CD4-positive, alpha-beta T cell treated with Interleukin-2 at 100 ng/mL for 4 hours (primary cell): ENCODE data around the gene ECE1.

Experiments used
- DNase-seq: peaks from one replicate; pipeline ENCODE4 v3.0.0-alpha.2; 2020; ENCODE audit warnings: low spot score

ECE1 gene

DNA sequence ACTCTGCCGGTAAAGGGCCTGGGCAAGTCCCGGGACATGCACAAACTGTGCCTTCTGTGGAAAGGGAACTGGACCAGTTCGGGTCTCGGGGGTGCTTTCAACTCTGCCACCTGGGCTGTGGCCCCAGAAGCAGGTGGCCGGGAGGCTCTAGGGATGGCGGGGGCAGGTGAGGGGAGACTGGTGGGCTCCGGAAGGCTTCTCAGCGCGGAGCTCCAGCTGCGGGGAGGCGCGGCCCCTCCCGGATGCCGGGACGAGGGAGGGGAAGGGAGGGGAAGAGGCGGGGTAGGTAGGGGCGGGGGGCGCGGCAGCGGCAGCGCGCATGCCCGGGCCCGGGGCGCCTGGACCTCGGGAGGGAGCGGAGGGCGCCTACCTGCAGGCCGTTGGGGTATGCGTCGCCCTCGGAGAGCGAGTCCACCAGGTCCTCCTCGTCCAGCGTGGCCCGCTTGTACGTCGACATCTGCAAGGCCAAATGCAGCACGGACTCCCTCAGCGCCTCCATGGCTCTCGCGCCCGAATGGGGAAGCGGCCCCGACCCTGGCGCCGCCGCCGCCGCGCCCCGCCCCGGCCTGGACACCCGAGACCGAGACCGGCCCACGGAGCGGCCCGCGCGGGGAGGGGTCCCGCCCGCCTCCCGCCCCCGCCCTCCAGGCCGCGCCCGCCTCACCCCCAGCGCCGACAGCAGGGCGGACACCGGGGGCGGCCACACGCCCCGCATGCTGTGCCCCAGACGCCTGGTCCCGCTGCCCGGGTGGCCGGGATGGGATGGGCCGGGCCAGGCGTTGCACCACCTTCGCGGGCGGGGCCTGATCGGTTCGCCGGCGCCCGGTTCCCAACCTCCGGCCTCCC lies at the start of gene ECE1:
ECE1 (minus strand) TSS at position 764 of the 846 bp plus-strand sequence; CDS start at position 715, 49 bp downstream.
- DNase-seq: peak; percentile 49

DNA sequence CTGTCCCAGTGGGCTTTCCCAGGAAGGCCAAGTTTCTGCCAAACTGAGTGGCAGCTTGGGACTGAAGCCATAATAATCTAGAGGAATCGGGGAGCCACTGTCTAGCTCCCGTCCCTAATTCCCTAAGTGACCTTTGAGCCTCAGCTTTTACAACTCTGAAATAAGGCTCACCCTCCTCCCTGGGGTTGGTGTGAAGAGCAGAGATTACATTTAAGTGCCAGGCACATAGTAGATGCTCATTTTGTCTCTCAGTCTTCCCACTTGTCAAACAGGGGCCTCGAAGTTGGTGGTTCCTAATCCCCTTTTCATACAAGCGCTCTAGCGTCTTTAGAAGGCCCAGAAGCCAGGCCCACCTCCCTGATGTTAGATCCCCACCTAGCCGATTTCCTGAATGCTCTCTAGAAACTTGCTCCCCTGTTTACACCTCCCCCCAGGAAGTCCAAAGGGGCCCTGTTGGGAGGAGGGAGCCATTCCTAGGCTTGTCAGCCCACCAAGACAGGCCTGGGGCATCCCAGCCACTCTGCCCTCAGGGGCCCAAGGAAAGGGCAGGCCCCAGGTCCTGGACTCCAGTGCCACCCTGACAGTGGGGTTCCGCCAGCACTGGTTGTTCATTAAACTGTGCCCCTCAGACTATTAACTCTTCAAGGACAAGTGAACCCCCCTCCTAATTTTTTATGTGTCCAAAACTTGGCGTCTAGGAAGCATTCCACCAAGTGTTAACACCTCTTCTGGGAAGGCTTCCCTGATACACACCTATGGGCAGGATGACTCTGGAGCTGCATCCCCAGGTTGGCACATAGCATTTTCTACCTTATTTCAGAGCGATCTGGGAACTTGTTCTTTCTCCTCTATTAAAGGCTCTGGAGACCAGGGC lies 49.3 kb upstream of the ECE1 start:
- no peak for DNase-seq

DNA sequence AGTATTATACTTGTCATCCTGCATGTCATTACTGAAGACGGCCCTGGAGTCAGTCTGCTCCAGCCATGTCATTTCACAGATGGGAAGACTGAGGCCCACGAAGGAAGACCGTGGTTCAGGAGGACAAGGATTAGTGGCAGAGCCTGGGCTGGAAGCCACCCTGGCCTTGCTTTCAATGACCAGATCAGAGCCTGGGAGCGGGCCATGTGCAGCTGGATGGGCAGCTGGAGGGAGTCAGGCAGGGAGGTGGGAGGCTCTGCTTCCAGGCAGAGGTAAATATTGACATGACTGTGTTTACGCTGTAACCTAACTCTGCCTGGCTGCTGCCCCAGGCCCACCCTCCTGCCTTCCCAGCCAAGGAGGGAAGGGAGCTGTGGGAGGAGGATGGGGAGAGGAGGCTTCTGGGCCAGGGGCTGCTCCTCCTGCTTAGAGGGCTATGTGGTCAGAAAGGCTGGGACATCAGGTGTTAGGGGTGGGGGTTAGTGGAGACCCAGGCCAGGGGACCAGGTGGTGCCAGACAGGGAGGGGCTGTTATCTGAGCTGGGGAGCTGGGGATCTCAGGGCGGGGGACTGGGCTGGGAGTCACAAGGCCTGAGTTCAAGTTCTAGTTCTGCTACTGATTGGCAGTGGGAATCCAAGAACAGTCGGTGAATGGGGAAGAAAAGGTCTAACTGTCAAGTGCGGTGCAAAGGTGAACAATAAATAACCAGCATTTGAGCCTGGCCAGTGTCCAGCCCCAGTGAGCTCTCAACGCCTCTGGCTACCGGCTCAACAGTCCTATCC lies 48.5 kb upstream of the ECE1 start:
- DNase-seq: no peak

DNA sequence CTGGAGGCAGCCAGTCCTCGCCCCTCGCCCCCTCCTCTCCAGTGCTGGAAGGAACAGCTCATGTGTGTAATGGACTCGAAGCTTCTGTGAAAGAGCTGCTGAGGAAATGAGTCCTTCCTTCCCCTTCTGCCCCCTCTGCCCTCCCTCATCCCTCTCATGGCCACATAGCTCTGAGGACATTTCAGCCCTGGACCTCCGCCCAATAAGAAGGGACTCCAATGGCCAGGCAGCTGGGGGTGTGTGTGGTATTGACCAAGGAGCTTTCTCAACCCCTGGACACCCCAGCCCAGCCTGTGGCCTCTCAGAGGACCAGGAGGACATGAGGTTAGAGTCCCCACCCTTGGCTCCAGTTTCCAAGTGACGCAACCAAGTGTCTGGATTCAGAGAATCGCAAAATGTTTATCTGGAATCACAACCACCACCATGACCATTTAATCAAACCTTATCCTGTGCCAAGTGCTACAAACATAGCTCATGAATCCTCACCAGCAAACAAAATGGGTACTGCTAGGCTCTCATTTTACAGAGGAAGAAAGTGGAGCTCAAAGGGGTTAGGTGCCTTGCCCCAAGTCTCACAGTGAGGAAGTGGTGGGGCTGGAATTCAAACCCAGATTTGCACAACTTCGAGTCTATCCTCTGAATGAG lies 47.8 kb upstream of the ECE1 start:
- DNase-seq: no peak

DNA sequence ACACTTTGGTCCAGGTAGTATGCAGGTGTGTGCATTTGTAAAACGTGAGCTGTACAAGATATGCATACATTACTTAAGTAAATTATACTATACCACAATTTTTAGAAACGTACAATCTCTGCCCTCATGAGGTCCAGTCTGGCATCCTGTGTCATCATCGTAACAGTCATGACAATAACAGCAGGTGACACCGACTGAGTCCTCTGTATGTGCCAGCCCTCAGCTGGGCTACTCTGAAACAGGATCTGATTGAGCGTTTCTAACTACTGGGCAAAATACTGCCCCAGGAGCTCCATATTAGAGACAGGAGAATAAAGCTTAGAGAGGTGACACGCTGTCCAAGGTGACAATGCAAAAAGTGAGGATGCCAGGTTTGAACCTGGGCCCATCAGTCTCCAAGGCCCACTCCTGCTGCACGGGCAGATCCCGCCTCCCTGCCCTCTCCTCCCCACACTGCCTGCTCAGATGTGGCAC lies 47.2 kb upstream of the ECE1 start:
- no peak for DNase-seq

DNA sequence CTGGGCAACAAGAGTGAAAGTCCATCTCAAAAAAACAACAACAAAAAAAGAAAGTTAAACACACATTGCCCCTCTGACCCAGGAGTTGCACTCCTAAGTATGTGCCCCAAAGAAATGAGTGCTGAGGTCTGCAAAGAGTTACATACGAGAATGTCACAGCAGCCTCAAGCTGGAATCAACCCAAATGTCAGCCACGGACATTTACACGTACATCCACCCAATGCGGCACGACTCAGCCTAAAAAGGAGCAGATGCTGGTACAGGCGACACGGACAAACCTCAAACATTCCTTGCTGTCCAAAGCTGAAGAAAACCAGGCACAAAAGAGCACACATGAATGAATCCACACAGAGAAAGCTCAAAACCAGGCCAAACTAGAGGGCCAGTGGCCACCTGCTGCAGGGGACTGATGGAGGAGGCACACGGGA lies 46.8 kb upstream of the ECE1 start:
- no peak for DNase-seq

DNA sequence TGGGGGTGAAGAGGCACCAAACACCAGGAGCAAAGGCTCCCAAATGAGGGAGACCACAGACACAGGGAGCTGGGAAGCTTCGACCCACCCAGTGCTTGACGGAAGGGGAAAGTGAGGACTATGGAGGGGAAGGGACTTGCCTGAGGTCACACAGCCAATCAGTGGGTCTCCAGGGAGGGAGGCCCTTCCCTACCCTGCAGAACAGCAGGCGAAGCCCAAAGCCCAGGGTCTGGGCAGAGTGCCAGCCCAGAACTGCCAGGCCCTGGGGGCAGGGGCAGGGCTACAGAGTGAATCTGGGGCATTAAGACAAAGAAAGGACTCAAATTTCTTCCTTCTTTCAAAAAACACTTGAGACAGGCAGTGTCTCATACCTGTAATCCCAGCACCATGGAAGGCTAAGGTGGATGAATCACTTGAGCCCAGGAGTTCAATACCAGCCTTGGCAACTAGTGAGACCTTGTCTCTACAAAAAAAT lies 45.5 kb upstream of the ECE1 start:
- no peak for DNase-seq

DNA sequence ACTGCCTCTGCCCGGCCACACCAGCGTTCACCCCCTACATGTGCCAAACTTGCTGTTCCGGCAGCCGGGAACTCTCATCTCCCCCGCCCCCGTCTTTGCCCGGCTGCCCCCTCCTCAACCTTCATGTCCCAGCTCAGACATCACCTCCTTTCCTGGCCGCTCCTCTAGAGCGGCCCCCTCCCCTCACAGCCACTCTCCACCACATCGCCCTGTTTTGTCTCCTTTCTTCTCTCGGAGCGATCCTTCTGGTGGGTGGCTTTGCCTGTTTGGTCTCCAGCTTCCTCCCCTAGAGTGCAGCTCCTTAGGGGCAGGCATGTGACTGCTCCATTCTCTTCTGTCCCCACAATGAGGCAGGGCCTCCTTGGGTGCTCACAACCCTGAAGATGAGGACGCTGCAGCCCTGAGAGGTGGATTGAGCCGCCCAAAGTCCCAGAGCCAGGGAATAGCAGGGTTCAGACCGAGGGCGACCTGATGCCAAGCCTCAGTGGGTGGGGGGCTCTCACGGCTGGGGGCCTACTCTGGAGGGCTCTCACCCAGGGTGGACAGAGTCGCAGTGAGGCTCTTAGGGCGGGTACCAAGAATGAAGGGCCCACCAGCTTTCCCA lies 44.9 kb upstream of the ECE1 start:
- no peak for DNase-seq

DNA sequence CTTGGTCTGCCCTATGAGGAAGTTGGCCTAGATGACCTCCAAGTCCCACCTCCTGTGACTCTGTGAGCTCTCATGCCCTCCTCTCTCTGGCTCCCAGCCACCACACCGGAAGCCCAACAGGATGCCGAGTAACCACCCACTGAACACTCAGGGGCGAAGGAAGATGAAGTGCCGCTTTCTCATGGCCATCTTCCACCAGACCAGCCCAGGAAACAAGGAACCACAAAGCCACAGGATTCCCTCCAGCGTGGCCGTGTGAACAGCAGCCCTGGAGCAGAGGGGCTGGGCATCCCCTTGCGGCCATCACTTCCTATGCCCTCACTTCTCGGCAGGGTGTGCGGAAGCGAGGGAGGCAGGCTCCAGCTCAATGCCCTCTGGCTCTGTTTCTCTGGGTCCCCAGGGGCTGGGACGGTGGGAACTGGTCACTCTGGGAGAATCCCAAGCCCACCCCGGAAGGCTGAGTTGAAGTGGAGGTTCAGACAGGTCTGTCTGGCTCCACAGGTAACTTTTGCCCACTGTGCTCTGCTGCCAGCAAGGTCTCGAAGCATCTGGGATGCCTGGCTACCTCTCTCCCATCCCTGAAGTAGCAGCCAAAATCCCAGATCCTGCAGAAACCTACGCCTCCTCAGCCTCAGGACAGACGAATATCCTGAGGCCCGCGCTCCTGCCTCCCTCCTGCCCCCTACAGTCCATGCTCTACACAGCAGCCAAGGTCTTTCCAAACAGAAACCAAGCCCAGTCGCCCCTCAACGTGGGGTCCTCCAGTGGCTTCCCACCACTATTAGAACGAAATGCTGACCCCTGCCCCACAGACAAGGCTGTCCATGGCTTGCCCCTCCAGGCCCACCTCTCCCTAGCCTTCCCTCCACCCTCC lies 44.2 kb upstream of the ECE1 start:
- peak; percentile 78 for DNase-seq

DNA sequence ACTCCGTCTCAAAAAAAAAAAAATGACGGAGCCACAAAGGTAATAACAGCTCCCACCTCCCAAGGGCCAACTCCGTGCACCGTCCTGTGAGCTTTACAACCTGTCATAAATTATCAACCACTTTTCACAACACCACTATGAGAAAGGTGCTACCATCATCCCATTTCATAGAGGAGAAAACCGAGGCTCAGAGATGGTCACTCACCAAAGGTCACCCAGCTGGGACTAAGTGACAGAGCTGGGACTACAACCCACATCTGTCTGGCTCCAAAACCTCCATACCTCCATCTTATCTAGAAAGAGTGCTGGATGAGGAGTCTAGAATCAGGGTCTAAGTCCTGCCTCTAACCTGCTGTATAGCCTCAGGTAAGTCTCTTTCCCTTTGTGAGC lies 43.6 kb upstream of the ECE1 start:
- DNase-seq: no peak

DNA sequence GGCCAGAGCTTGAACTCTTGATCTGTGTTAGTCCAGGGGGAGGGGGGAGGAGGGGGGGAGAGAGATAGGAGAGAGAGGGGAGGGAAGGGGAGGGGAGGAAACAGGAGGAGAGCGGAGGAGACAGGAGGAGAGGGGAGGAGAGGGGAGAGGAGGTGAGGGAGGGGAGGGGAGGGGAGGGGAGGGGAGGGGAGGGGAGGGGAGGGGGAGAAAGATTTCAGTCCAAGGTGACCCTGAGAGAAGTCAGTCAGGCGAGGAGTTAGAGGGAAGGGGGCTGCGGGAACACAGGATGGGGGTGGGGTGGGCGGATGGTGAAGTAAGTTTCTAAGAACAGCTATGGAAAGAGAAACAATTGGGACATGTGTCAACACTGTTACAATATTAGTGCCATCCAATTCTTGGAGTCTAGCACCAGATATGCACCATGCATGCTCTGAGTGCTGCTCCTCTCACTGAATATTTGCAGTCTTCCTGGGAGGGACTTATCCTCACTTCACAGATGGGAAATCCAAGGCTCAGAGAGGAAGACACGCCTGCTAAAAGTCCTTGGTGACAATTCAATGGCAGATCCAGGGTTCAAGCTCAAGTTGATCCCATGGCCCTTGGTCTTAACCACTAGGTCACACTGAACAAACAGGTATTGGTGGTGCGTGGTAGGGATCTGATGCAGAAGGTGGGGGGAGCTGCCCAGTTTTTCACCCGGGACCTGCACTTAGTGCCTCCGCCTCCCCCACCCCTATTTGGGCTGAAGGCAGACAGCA lies 42.5 kb upstream of the ECE1 start:
- no peak for DNase-seq

DNA sequence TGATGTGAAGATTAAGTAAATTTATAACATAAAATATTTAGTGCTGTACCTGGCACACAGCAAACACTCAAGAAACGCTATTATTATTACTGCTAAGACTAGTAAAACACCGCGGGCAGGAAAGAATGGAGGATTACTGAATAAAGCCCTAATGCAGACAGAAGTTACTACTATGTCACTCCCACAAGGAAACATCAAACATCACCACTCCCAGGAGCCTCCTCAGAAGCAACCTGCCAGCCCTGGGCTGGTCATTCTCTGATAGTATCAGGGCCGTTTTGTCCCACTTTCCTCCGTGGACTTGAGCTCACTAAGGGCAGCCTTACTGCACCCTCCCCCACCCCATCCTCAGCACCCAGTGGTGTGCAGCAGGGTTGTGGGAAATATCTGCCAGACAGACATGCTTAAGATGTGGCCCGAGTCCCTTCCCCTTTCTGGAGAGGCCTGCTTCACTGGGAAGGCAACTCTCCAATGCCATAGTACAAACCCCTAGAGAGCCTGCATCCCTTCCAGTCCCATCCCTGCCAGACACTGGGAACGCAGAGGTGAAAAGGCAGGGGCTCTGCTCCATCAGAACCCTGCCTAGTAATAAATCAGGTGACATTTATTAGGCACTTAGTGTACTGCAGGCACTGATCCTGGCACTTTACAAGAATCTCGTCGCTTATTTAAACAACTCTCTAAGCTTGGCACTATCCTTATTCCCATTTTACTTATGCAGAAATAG lies 41.7 kb upstream of the ECE1 start:
- no peak for DNase-seq

DNA sequence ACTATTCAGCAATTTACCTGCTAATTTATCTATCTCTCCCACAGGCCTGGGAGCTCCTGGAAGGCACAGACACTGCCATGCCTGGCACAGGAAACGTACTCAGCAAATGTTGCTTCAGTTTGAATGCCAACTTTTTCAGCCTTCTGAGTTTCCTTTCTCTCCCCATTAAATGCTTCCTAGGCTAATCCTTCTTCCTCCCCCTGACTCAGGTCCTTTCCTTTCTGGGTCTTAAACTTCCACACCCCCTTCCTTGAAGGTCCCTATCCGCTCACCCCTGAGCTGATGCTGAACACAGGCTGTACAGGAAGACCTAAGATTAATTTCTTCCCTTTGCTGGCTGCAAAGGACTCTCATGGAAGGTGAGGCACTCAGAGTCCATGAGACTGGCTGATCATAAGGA lies 40.3 kb upstream of the ECE1 start:
- DNase-seq: no peak

DNA sequence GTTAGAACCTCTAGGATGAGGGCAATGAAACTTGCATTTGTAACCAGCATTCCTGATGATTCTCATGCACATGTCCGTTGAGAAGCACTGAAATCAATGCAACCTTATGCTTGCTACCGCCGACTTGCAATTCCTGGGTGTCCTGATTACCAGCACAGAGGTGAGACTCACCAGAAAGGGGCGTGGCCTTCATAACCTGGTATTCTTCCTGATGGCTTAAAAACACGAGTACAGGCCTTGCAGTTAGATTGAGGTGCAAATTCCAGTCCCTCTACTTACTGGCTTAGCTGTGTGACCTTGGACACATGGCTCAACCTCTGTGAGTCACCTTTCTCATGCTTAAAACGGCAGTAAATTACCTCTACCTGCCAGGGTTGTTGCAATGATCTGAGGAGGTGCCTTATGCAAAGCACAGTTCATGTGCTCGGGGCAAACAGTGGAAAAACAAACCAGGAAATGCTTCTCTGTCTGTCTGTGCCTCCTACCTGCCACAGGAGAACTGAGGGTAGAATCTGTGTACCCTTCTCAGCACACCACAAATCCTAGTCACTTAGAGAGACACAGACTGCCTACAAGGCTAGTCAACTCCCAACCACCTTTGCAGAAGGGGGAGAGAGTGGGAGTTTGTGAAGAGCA lies 39.1 kb upstream of the ECE1 start:
- peak; percentile 38 for DNase-seq

DNA sequence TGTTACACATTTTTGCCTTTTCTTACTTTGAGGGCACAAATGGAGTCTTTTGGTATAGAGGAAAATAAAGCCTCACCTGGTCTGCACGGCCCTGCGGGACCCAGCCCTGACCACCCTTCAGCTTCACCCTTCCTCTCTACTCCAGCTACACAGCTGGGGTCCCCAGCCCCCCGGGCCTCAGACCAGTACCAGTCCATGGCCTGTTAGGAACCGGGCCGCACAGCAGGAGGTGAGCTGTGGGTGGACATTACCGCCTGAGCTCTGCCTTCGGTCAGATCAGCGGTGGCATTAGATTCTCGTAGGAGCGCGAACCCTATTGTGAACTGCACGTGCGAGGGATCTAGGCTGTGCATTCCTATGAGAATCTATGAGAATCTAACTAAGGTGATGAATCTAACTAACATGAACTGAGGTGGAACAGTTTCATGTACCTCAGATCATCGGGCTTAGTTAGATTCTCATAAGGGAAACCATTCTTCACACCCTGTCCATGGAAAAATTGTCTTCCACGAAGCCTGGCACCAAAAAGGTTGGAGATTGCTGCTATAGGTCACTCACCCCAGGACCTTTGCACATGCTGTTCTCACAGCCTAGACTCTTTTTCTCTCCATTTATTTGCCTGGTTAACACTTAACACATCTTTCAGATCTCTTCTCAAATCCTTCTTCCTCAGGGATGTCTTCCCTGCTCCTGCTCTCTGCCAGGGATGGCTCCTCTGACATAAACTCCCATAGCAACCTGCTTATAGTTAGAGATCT lies 37.5 kb upstream of the ECE1 start:
- DNase-seq: no peak

DNA sequence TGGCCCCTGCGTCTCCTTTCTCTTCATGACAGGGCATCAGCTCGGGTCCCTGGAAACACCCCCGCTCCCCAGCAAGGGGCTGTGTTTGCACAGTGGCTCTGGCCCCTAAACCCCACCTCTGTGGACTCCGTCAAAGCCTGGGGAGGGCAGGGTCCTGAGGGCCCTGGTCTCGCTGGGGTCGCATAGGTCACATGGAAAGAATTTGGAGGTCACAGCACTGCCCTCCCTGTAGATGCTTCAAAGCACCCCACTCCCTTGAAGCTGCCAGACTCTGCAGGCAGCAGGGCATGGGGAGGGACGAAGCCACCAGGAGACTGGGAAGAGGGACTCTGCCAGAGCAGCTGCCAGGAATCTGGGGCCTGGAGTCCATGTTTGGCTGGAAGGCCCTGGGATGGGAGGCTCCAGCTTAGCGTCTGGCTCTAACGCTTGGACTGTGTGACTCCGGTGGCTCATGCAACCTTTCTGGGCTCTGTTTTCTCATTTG lies 36.6 kb upstream of the ECE1 start:
- DNase-seq: no peak

DNA sequence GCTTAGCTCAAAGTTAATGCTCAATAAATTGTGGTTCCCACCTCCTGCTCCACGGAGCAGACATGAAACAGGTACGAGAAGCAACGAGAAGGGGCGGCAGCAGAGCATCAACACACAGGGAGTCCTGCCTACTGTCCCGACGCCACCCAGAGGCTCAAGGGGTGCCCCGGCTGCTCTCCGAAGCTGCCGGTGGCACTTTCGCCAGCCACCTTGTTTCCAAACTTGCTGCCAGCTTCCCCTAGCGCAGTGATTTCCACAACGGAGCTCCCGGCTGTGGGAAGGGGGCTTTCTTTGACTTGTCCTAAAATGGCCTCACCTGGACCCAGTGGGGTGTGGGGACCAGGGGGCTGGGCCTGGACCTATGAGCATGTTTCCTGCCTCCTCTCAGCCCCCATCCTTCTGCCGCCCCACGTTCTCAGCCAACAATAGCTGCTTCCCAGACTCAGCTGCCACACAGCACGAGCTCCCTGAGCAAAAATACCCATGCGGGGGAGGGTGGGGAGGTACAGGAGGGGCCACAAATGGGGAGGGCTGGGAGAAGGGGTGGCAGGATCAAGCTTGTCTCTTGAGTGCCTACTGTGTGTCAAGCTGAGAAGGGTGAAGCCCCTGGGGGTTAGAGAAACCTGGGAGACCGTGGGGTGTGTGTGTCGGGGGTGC lies 35.6 kb upstream of the ECE1 start:
- DNase-seq: no peak
